AG04449 (cell line): ENCODE data around the gene CDC42BPB.

ENCODE experiments used
- CTCF ChIA-PET: fragments of 350-600 bp; formaldehyde crosslinking; extraction: SDS; loops from one replicate; lab custom pipeline; 2021; ENCODE audit warnings: antibody characterized with exemption; lab: Yijun Ruan, JAX
- POLR2A ChIA-PET: fragments of 400-600, 350-600 bp; formaldehyde crosslinking; extraction: SDS; loops from one replicate; lab custom pipeline; 2020; ENCODE audit warnings: antibody characterized with exemption, inconsistent platforms; lab: Yijun Ruan, JAX
- DNase-seq: peaks from one replicate; pipeline ENCODE4 v3.0.0-alpha.2; 2010; ENCODE audit warnings: low read depth, low spot score
- H3K4me3 ChIP-seq: 2 replicates; pipeline ENCODE4 v1.5.1; 2011; ENCODE audit warnings: low read depth, mild to moderate bottlenecking, control low read depth, low read length
- CTCF ChIP-seq: IDR thresholded peaks from one replicate; pipeline ENCODE4 v1.5.1; 2011; ENCODE audit warnings: mild to moderate bottlenecking, moderate library complexity, low read length, control low read depth, inconsistent platforms; ENCODE audit not compliant: insufficient read depth; ENCODE audit errors: missing control alignments

Gene CDC42BPB

GRCh38 chr14:103000291-103000921 is 56.9 kb downstream of the CDC42BPB start:
- ChIA-PET CTCF (interaction anchor here (1.4 to 2.4 kb wide), 2 partner anchors 9 to 306 kb away, joined by 5 to 8 read pairs; no protein-coding TSS in a partner anchor), POLR2A (no interaction called here)
- no peak for TF ChIP-seq CTCF
- no peak for DNase-seq
- H3K4me3 ChIP-seq = no peak overlapping the region

GRCh38 chr14:102999227-102999895 is 58.0 kb downstream of the CDC42BPB start:
- no peak for DNase-seq
- ChIA-PET POLR2A (no interaction called here), CTCF (interaction anchor here (1.4 to 2.4 kb wide), 2 partner anchors 10 to 305 kb away, joined by 5 to 8 read pairs; no protein-coding TSS in a partner anchor)
- no peak overlapping the region for H3K4me3 ChIP-seq
- TF ChIP-seq CTCF = no peak

- DNase-seq = no peak
- POLR2A ChIA-PET = no interaction called here
- no peak for TF ChIP-seq CTCF
- CTCF ChIA-PET = no interaction called here
- no peak overlapping the region for H3K4me3 ChIP-seq
Observed at GRCh38 chr14:102998393-102998792, 59.0 kb downstream of the CDC42BPB start.

GRCh38 chr14:102996941-102997340 is 60.4 kb downstream of the CDC42BPB start:
- H3K4me3 ChIP-seq = no peak overlapping the region
- CTCF ChIA-PET = no interaction called here
- POLR2A ChIA-PET = no interaction called here
- TF ChIP-seq CTCF = no peak
- DNase-seq = no peak

GRCh38 chr14:102994689-102995088 is 62.7 kb downstream of the CDC42BPB start:
- no peak for DNase-seq
- ChIA-PET CTCF (no interaction called here), POLR2A (no interaction called here)
- H3K4me3 ChIP-seq = no peak overlapping the region
- no peak for TF ChIP-seq CTCF

GRCh38 chr14:102993523-102993922 is 63.8 kb downstream of the CDC42BPB start:
- DNase-seq = no peak
- ChIA-PET POLR2A (no interaction called here), CTCF (interaction anchor here (1.2 kb wide), 1 partner anchor 21 kb away, joined by 3 read pairs; no protein-coding TSS in a partner anchor)
- TF ChIP-seq CTCF = no peak
- H3K4me3 ChIP-seq = no peak overlapping the region
